IPS-18c (cell line): ENCODE results near the gene WDR46.
A peak's percentile ranks its signal among the peaks of the same experiment; 100 is the strongest.
"Not testable (repeated sequence)": the region's sequence is repeated elsewhere in the genome, so short reads cannot be mapped to it uniquely, and the experiment has no call there.

Experiments
- H3K4me3 ChIP-seq: 2 replicates; pipeline ENCODE4 v1.7.0; 2013; ENCODE audit warnings: low read depth, mild to moderate bottlenecking, low read length, moderate library complexity; ENCODE audit not compliant: insufficient read depth
- H3K9me3 ChIP-seq: one replicate; pipeline ENCODE4 v1.6.1; 2013; ENCODE audit warnings: mild to moderate bottlenecking, low read length, moderate library complexity; ENCODE audit not compliant: control insufficient read depth, insufficient read depth

Gene WDR46

DNA sequence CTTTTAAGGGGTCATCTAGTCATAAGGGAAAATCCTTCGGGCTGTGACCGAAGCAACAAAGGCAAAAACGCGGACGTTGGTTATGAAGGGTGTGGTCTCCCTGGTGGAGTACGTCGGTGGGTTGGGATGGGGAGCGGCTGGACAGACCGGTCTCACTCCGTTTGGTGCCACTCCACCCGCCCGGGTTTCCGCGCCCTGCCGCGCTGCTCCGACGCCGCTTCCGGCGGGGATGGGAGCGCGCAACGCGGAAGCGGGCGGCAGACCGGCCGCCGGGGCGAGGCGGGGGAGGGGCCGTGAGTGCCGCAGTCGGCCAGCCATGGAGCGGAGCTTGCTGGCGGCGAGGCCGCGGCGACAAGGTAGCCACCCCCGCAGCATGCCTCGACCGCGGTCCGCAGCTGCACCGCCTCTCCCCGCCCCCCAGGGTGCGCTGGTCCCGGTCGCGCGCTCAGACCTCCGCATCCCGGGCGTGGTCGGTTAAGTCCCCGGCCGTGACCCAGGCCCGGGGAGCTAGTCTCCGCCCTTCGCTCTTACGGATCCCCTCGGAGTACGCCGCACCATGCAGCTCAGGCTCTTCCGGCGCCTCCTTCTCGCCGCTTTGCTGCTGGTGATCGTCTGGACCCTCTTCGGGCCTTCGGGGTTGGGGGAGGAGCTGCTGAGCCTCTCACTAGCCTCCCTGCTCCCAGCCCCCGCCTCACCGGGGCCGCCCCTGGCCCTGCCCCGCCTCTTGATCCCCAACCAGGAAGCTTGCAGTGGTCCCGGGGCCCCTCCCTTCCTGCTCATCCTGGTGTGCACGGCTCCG is 12.0 kb downstream of the WDR46 start, which contains the start of gene B3GALT4:
B3GALT4 (plus strand) TSS at position 260 of the 799 bp plus-strand sequence; CDS start at position 557, 297 bp downstream.
- Histone ChIP-seq H3K4me3 (peak within 1 kb of the TSS; percentile 61), H3K9me3 (no peaks in the 10 kb centered on the region)

GRCh38 chr6:33276581-33276863 is 12.5 kb downstream of the WDR46 start:
- Histone ChIP-seq H3K9me3 (no peaks in the 10 kb centered on the region), H3K4me3 (peak overlapping the region; percentile 61)

DNA sequence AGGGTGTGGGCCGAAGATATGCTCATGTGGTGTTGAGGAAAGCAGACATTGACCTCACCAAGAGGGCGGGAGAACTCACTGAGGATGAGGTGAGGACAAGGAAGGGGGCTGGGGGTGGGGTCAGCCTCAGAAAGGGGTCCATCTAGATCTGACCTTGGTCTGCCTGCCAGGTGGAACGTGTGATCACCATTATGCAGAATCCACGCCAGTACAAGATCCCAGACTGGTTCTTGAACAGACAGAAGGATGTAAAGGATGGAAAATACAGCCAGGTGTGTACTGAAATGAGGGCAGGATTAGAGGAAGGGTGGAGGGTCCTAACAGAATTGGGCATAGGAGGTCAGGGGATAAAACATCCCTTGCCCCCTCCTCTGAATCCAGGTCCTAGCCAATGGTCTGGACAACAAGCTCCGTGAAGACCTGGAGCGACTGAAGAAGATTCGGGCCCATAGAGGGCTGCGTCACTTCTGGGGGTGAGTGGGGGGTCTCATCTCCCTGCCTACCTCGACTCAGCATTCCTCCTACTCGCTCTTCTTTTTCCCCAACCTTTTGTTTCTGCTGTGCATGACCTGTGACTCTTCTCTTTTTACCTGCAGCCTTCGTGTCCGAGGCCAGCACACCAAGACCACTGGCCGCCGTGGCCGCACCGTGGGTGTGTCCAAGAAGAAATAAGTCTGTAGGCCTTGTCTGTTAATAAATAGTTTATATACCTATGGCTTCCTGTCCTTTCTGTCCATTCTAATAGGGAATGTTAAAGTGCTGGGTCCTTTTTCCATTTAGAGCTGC is 13.1 kb downstream of the WDR46 start:
- H3K9me3 ChIP-seq = not testable (repeated sequence)
- H3K4me3 ChIP-seq = peak overlapping the region; percentile 61; the same call in 1 of the 2 replicates

DNA sequence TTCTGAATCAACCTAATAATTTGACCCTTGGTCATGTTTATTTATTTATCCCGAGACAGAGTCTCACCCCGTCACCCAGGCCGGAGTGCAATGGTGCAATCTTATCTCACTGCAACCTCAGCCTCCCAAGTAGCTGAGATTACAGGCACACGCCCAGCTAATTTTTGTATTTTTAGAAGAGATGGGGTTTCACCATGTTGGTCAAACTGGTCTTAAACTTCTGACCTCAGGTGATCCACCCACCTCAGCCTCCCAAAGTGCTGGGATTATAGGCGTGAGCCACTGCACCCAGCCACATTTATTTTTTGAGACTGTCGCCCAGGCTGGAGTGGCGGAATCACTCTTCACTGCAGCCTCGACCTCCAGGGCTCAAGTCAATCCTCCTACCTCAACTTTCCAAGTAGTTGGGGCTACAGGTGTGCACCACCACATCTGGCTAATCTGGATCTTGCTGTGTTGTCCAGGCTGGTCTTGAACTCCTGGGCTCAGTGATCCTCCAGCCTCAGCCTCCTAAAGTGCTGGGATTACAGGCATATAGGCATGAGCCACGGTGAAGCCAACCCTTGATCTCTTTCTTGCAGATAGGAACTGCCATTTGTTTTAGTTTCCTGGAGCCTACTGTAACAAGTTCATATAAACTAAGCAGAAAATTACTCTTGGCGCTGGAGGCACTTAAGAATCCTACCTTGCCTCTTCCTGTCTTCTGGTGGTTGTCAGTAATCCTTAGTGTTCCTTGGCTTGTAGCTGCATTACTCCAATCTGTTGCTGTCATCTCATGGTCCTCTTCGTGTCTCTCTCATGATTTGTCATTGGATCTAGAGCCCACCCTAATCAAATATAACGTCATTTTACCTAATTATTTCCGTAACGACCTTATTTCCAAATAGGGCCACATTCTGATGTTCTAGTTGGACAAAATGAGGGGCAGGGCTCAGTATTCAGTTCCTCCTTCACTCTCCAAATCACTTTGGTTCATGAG is 14.8 kb downstream of the WDR46 start:
- Histone ChIP-seq H3K4me3 (peak overlapping the region; percentile 16; the same call in 1 of the 2 replicates), H3K9me3 (no peaks in the 10 kb centered on the region)

DNA sequence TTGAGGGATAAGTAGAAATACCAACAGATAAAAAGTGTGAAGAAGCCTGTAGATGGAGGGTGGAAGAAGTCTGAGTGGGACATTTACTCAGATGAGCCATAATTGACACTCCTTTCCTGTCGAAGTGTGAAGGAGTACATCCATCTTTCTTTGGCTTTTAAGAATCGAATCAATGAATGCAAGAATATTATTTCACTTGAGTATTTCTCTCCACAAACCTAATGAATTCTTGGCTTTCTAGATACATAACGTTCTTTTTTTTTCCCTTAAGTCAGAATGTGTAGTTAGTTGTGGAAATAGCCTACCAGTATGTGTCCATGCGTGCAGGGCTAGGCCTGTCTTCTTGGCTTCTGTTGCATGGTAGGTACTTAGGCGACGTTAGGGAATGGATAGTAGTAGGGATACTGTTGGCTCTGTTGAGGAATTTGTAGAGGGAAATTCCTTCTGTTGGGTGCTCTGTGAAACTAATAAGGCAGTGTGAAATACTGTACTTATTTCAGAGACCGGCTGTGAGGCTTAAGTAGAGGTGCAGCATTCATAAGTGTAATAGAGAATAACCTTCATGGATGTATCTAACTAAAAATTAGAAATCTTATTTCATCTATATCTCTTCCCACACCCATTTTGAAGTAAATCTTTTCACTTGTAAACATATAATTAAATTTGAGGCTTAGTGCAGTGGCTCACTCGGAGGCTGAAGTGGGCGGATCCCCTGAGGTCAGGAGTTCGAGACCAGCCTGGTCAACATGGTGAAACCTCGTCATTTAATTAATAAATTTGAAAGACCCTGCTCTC is 15.7 kb downstream of the WDR46 start:
- Histone ChIP-seq H3K4me3 (peak overlapping the region; percentile 91), H3K9me3 (no peaks in the 10 kb centered on the region)

- Histone ChIP-seq H3K9me3 (no peaks in the 10 kb centered on the region), H3K4me3 (peak overlapping the region; percentile 91)
These were observed 16.5 kb downstream of the WDR46 start for GRCh38 chr6:33272275-33273128.

- H3K9me3 ChIP-seq = no peaks in the 10 kb centered on the region
- peak within 1 kb of the TSS; percentile 91 for H3K4me3 ChIP-seq
These were observed 17.4 kb downstream of the WDR46 start, which contains the start of the genes RPS18 and VPS52 for GRCh38 chr6:33271468-33272274. Gene RPS18 (plus strand): TSS chr6:33272075. CDS start chr6:33272120, 45 bp downstream. Gene VPS52 (minus strand): TSS chr6:33271876. CDS start chr6:33271675, 201 bp downstream.

DNA sequence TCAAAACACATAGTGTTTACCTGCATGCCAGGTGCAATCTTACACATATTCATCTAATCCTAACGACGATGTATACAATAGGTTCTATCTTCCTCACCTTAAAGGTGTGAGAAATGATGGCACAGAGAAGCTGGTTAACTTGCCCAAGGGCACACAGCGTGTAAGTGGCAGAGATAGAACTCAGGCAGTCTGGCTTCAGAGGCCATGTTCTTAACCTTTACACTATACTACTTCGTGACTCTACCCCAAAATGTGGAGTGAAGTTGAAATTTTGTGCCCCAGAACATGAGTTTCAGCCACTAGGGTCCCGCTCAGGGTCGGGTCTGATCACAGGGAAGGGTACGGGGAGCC is 17.9 kb downstream of the WDR46 start:
- Histone ChIP-seq H3K4me3 (peak overlapping the region; percentile 87), H3K9me3 (no peaks in the 10 kb centered on the region)

DNA sequence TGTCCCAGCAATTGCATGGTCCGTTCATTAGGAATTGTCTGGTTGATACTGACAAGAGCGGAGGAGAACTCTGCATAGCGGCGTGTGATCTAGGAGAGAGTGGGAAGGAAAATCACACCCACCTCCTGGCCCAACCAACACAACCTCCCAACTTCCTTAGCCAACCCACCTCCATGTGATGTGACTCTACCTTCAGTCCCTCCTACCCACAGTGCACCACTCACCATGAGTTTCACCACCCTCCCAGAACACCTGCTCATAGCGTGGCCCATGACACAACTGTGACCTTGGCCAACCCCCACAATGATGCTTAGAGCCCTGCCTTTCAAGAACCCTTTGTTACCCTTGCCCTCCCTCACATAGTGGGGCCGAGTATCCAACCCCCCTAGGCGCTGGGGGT is 25.0 kb downstream of the WDR46 start:
- no peak overlapping the region for H3K4me3 ChIP-seq
- H3K9me3 ChIP-seq = peaks cover 2% of the 10 kb centered on the region

- not testable (repeated sequence) for H3K9me3 ChIP-seq, H3K4me3 ChIP-seq
These were observed 26.5 kb downstream of the WDR46 start for GRCh38 chr6:33262490-33262889.

DNA sequence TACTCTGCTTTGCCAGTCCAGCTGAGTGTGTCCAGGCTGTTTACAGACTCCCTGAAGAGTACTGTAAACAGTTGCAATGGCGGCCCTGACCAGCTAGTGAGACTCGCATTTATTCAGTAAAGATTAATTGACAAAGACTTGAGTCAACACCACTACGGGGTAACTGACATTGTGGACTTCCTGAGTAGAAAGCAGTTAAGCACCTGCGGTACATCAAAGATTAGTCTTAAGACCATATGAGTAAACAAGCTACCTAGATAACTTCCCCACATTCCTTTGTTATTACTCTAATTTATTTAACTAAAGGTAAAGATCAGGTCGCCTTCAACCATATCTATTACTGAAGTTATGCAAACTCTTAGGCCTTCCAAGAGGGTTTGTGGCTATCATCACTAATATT is 30.0 kb downstream of the WDR46 start:
- H3K9me3 ChIP-seq = no peaks in the 10 kb centered on the region
- no peak overlapping the region for H3K4me3 ChIP-seq

- Histone ChIP-seq H3K9me3 (no peaks in the 10 kb centered on the region), H3K4me3 (no peak overlapping the region)
These were observed 34.4 kb downstream of the WDR46 start for GRCh38 chr6:33254591-33254990.

GRCh38 chr6:33252759-33253158 is 36.3 kb downstream of the WDR46 start:
- no peaks in the 10 kb centered on the region for H3K9me3 ChIP-seq
- H3K4me3 ChIP-seq = no peak overlapping the region

- Histone ChIP-seq H3K9me3 (no peaks in the 10 kb centered on the region), H3K4me3 (no peak overlapping the region)
These were observed 37.5 kb downstream of the WDR46 start for GRCh38 chr6:33251395-33252012.

GRCh38 chr6:33250731-33251130 is 38.3 kb downstream of the WDR46 start:
- Histone ChIP-seq H3K4me3 (no peak overlapping the region), H3K9me3 (no peaks in the 10 kb centered on the region)
